ENCODE measurements around the gene ODF2.

ODF2 gene

DNA sequence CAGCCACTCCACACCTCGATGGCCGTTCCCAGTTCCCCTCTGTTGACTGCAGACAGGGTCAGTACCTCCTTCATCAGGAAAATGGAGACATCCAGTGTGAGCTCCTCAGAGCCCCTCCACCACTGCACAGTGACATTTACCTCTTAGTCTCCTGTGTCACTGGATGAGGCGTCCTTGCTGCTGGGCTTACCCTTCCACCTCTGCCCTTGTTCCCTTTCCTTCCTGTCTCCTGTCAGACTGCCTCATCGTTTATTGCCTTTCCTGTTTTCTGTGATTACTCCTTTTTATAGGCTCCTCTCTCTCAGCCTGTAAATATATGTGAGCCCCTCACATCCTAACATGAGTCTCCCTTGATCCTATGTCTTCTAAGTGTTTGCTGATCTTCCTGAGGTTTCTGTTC is 73.4 kb downstream of the ODF2 start:
- no peak overlapping the region for H3K4me3 ChIP-seq (ENCODE audit: low read depth in 1 of 2, low read length in 1 of 2)
- TF ChIP-seq CTCF (IDR thresholded peaks at IDR 0.05), result no peak
- H3K9me3 ChIP-seq, result no peaks in the 10 kb centered on the region
- no peaks in the 10 kb centered on the region for H3K27me3 ChIP-seq
- H3K27ac ChIP-seq, result no peak overlapping the region
- peaks cover 96% of the 10 kb centered on the region for H3K36me3 ChIP-seq
- H3K4me1 ChIP-seq (ENCODE audit: control insufficient read depth in 1 of 2, insufficient read depth in 1 of 2, low read depth in 1 of 2, low read length in 1 of 2), result no peaks in the 10 kb centered on the region

DNA sequence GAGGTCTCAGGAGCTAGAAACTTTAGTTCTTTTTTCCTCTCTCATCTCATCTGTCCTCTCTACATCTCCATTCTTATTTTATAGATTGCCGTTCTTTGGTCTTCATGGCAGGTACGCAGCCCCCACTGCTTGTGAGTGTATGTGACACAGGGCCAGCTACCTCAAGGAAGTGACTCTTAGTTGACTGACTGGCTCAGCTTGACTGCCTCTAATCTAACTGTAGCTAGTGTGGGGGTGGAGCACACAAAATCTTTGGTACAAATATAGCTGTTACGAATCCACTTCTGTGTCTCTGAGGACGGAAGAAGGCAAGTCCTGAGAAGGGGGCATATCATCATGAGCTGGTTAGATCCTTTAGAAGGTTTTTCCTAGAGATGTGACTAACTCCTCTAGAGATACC is 76.8 kb downstream of the ODF2 start:
- TF ChIP-seq CTCF (IDR thresholded peaks at IDR 0.05), result no peak
- Histone ChIP-seq H3K27ac (no peak overlapping the region), H3K36me3 (peaks cover 96% of the 10 kb centered on the region), H3K9me3 (no peaks in the 10 kb centered on the region), H3K4me3 (ENCODE audit: low read depth in 1 of 2, low read length in 1 of 2) (no peak overlapping the region), H3K27me3 (no peaks in the 10 kb centered on the region), H3K4me1 (ENCODE audit: control insufficient read depth in 1 of 2, insufficient read depth in 1 of 2, low read depth in 1 of 2, low read length in 1 of 2) (no peaks in the 10 kb centered on the region)

DNA sequence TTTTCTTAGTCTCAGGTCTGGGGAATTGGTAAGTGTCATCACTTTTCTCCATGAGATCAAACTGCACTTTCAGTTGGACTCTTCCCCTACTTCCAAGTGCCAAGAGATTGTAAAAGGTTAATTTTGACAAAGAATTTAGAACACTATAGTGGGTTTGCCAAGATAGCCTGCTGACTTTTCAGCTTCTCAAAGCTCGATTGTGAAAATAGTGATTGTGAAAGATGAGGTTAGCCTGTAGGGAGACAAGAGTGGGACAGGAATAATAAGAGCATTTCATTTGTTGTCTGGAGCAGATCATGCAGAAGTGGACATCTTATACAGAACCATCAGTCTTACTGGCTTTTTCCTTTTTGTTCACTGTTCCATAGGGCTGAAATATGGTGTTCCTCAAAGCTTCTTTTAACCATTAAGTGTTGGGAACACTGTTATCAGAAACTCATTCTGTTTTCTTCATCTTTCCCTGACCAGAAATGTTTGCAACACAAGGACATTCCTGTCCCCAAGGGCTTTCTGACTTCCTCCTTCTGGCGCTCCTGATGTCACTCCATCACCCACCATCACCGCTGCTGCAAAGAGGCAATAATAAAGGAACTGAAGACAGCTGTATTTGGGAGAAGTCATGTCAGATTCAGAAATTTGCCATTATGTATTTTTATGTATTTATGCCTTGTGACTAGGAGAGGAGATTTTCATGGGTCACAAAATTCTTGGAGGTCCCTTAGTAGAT is 85.0 kb downstream of the ODF2 start:
- Histone ChIP-seq H3K27me3 (no peaks in the 10 kb centered on the region), H3K36me3 (peaks cover 76% of the 10 kb centered on the region), H3K9me3 (no peaks in the 10 kb centered on the region), H3K27ac (peak overlapping the region; percentile 50), H3K4me1 (ENCODE audit: control insufficient read depth in 1 of 2, insufficient read depth in 1 of 2, low read depth in 1 of 2, low read length in 1 of 2) (peaks cover 0 to 10% of the 10 kb centered on the region in 2 experiments), H3K4me3 (ENCODE audit: low read depth in 1 of 2, low read length in 1 of 2) (no peak overlapping the region)
- no peak for TF ChIP-seq CTCF (IDR thresholded peaks at IDR 0.05)

DNA sequence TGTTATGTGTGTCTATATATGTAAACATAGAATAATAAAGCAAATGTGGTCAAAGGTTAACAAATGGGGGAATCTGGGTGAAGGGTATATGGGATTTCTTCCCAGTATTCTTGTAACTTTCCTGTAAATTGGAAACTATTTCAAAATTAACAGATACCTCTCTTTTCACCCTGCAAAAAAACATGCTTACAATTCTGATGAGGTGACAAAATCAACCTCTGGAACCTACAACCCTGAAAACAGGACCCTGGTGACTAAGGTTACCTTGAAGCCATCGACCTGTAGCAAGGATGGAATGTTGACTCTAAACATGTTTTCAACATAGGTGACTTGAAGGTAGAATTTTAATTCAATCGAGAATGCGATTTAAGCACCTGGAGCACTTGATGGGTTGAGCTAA is 90.7 kb downstream of the ODF2 start:
- no peaks in the 10 kb centered on the region for H3K9me3 ChIP-seq
- peaks cover under 1 to 4% of the 10 kb centered on the region in 2 experiments for H3K4me1 ChIP-seq (ENCODE audit: control insufficient read depth in 1 of 2, insufficient read depth in 1 of 2, low read depth in 1 of 2, low read length in 1 of 2)
- no peaks in the 10 kb centered on the region for H3K27me3 ChIP-seq
- peaks cover 19% of the 10 kb centered on the region for H3K36me3 ChIP-seq
- TF ChIP-seq CTCF (IDR thresholded peaks at IDR 0.05), result no peak
- no peak overlapping the region for H3K27ac ChIP-seq
- H3K4me3 ChIP-seq (ENCODE audit: low read depth in 1 of 2, low read length in 1 of 2), result no peak overlapping the region

GRCh38 chr9:128548876-128549275 is 93.1 kb downstream of the ODF2 start:
- no peak overlapping the region for H3K4me3 ChIP-seq (ENCODE audit: low read depth in 1 of 2, low read length in 1 of 2)
- H3K27me3 ChIP-seq, result no peaks in the 10 kb centered on the region
- peaks cover 14 to 18% of the 10 kb centered on the region in 2 experiments for H3K4me1 ChIP-seq (ENCODE audit: control insufficient read depth in 1 of 2, insufficient read depth in 1 of 2, low read depth in 1 of 2, low read length in 1 of 2)
- H3K36me3 ChIP-seq, result no peaks in the 10 kb centered on the region
- H3K27ac ChIP-seq, result no peak overlapping the region
- H3K9me3 ChIP-seq, result no peaks in the 10 kb centered on the region
- no peak for TF ChIP-seq CTCF (IDR thresholded peaks at IDR 0.05)
